GM13977 (cell line): ENCODE data around the gene SETBP1.

Experiments used
- DNase-seq: peaks from one replicate; pipeline ENCODE4 v3.0.0; 2012; ENCODE audit warnings: low spot score
- in situ Hi-C: fragments of 300-500 bp; cut with MboI; formaldehyde crosslinking; loops from one replicate; pipeline ENCODE4 v1.12.0; 2022; ENCODE audit warnings: low sequenced_read_pairs, low pct_unique_long_range_greater_than_20kb, mixed read lengths, inconsistent platforms; ENCODE audit not compliant: unreplicated experiment
- TF ChIP-seq, protein P1 (sequence below): IDR thresholded peaks from 2 replicates; pipeline ENCODE4 v1.5.1; 2012; ENCODE audit warnings: mild to moderate bottlenecking, control low read depth; ENCODE audit not compliant: insufficient read depth; ENCODE audit errors: extremely low read depth, missing control alignments

The SETBP1 gene

DNA sequence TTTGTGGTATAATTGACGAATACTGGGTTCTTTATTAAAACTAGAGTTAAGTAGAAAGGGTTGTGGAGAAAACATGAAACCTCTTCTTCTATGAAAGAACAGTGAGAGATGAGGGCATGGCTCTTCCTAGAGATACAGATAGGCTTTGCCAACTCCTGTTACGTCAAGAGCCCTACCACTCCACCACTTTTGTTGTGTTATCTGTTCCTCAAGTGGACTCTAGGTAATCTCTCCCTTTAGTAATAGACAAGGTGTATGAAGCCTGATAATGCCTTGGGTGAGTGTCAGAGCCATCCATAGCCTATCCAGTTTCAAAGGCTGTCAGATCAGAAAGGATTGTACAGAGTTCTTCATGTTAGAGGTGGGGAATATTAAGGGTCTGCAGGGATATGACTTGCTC is 176.4 kb downstream of the SETBP1 start:
- in situ Hi-C loops = no loop called here
- TF ChIP-seq, protein P1, sequence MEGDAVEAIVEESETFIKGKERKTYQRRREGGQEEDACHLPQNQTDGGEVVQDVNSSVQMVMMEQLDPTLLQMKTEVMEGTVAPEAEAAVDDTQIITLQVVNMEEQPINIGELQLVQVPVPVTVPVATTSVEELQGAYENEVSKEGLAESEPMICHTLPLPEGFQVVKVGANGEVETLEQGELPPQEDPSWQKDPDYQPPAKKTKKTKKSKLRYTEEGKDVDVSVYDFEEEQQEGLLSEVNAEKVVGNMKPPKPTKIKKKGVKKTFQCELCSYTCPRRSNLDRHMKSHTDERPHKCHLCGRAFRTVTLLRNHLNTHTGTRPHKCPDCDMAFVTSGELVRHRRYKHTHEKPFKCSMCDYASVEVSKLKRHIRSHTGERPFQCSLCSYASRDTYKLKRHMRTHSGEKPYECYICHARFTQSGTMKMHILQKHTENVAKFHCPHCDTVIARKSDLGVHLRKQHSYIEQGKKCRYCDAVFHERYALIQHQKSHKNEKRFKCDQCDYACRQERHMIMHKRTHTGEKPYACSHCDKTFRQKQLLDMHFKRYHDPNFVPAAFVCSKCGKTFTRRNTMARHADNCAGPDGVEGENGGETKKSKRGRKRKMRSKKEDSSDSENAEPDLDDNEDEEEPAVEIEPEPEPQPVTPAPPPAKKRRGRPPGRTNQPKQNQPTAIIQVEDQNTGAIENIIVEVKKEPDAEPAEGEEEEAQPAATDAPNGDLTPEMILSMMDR = no peak
- no peak for DNase-seq

DNA sequence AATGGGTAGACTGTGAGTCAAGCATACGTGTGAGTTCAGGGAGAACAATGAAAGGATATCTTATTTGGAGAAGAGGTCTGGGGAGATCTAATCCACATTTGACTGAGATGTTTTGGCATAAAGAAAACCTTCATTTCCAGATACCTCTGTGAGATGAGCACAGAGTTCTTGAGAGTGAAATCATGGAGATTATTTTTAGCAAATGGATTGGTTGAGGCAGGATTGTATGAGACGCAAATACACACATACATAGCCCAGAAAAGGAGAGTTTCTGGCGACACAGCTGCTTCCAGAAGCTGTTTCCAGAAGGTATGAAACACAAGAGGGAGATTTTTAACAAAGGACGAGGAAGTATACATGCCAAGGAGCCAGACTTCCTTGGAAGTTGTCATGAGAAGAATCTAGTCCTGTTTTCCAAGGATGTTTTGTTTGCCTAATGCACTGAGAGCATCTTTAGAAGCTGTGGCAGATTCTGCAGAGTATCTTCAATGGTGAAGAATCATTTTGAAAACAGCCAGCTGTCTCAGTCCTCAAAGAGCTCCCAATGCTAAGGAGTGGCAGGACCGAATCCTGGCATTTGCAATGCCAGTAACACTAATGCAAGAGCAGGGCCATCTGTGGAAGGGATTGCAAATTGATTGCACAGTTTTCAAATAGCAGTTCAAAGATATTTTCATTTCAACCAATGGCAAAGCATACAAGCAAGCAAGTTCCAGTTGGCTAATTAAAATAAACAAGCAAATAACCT is 177.2 kb downstream of the SETBP1 start:
- in situ Hi-C loops = no loop called here

DNA sequence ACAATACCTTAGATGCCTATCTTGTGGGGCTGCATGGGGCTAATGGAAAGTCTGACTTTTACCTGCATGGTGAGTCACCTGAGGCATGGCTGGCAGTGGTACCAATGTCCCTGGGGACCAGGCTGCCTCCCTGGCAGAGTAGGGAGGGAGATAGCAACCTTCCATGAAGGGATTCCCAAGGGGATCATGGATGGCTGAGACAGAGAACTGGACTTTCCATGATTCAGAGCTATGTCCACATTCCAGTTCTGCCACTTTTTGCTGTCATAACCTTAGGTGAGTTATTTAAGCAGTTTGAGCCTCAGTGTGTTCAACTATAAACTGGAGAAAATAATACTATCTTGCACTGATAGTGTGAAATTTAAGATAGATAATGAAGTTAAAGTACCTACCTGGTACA is 178.6 kb downstream of the SETBP1 start:
- TF ChIP-seq, protein P1 = no peak
- in situ Hi-C loops = no loop called here
- DNase-seq = no peak

More for the DNA sequence above, 177.2 kb downstream of the SETBP1 start:
- DNase-seq = no peak
- TF ChIP-seq, protein P1 = no peak

DNA sequence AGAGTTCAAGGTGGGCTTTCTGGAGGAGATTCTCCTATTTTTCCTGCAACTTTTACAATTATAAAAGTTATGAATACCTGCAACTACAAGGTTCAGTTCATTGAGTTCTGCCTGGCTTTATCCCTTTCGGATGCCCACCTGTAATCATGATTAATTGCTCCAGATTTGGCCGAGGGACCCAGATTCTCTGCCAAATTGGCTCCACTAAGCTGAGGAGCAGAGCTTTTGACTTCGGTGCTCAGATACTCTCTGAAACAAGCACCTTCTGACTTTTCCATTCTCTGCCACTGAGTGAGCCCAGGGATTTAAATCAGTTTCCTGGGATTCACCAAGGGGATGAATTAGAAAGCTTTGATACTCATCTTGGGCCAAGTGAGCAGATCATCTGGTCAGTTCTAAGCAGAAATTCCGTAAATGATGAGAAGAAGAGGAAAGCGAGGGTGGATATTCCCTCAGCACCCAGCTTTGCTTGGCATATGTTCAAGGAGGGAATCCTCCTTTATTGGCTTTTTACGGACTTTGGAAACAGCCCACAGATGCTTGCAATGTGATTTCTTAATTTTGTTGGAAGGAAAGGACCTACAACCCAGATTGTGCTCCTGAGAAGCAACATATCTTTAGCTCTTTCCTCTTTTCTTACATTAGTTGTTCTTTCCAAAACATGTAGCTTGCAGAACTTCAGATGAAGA is 179.2 kb downstream of the SETBP1 start:
- in situ Hi-C loops = no loop called here
- TF ChIP-seq, protein P1 = no peak
- no peak for DNase-seq

DNA sequence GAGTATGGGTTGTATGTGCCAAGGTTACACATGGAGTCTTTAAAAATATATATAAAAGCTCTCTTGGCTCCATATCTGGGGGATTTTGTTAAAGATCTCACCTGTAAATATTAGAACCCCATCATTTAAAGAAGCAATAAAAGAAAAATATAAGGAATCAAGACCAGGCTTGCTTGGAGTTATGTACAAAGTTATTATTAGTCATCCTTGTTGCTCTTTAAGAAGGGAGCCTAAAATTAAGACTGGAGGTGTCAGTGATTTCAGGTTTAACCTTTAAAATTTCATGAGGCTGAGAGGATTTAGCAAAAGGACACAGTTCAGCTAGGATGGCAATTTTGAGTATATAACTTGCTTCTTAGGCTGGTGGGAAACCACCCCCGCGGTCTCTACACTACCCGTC is 181.4 kb downstream of the SETBP1 start:
- TF ChIP-seq, protein P1 = no peak
- in situ Hi-C loops = no loop called here
- DNase-seq = no peak

DNA sequence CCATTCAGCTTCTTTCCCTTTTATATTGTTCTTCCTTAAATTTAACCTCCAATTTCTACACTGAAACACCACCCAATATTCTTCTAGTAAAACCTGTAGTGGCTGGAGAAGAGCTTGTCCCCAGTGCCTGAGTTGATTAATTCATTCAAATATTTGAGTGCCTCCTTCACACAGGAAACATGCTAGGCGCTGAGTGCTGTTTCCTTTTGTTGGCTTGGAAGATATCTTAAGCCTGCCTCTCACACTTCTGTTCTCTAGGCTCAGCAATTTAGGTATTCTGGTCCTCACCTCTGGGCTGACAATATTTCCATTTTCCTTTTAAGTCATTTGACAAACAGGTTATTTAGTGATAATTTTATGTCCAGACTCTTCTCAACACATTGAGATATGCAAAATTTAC is 185.4 kb downstream of the SETBP1 start:
- no peak for DNase-seq
- in situ Hi-C loops = no loop called here
- TF ChIP-seq, protein P1 = no peak
